DOHH2 (cell line): Measurements from ENCODE around the gene SPECC1L.

Experiments
- EZH2phosphoT487 ChIP-seq: fragments of 200-600 bp; sonication (generic); IDR thresholded peaks from 2 replicates; pipeline ENCODE4 v1.6.1; 2017; ENCODE audit warnings: borderline replicate concordance, mild to moderate bottlenecking, antibody characterized with exemption, low read length, moderate library complexity, mixed read lengths
- TF ChIP-seq, protein P1 (sequence below): fragments of 200-600 bp; sonication (generic); IDR thresholded peaks from one replicate; pipeline ENCODE4 v1.5.1; 2014; ENCODE audit warnings: antibody characterized with exemption, mild to moderate bottlenecking, low read depth, low read length; ENCODE audit not compliant: poor library complexity, severe bottlenecking

DNA sequence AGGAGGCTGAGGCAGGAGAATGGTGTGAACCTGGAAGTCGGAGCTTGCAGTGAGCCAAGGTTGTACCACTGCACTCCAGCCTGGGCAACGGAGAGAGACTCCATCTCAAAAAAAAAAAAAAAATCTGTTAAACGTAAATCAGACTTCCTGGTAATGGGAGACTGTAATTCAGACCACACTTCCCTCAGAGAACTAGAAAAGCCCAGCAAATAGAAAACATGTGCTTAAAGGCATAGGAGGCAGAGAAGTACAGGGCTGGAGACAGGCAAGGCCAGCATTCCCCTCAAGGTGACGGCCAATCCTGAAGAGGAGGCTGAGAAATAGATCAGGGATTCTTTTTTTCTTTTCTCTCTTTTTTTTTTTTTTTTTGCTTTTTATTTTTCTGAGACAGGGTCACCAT is 34.0 kb upstream of the SPECC1L start:
- TF ChIP-seq, protein P1, sequence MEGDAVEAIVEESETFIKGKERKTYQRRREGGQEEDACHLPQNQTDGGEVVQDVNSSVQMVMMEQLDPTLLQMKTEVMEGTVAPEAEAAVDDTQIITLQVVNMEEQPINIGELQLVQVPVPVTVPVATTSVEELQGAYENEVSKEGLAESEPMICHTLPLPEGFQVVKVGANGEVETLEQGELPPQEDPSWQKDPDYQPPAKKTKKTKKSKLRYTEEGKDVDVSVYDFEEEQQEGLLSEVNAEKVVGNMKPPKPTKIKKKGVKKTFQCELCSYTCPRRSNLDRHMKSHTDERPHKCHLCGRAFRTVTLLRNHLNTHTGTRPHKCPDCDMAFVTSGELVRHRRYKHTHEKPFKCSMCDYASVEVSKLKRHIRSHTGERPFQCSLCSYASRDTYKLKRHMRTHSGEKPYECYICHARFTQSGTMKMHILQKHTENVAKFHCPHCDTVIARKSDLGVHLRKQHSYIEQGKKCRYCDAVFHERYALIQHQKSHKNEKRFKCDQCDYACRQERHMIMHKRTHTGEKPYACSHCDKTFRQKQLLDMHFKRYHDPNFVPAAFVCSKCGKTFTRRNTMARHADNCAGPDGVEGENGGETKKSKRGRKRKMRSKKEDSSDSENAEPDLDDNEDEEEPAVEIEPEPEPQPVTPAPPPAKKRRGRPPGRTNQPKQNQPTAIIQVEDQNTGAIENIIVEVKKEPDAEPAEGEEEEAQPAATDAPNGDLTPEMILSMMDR, result no peak
- TF ChIP-seq EZH2phosphoT487, result no peak
